Mesendoderm (in vitro differentiated cells): Measurements from ENCODE around the gene POLA2.

Source experiments
- DNase-seq: peaks from one replicate; pipeline ENCODE4 v3.0.0; 2013
- H2AK5ac ChIP-seq: 2 replicates; pipeline ENCODE4 v1.6.1; 2013; ENCODE audit warnings: low read length, inconsistent platforms
- H2BK120ac ChIP-seq: 2 replicates; pipeline ENCODE4 v1.6.1; 2013; ENCODE audit warnings: low read depth, mild to moderate bottlenecking, low read length, moderate library complexity, mixed read lengths
- H2BK15ac ChIP-seq: replicated peaks from 2 replicates; pipeline ENCODE4 v1.6.1; 2013; ENCODE audit warnings: low read depth, mild to moderate bottlenecking, moderate library complexity
- H2BK5ac ChIP-seq: 2 replicates; pipeline ENCODE4 v1.6.1; 2013; ENCODE audit warnings: low read length, inconsistent platforms
- H3K18ac ChIP-seq: 2 replicates; pipeline ENCODE4 v1.6.1; 2013; ENCODE audit warnings: mild to moderate bottlenecking, low read length, mixed read lengths
- H3K23ac ChIP-seq: one replicate; pipeline ENCODE4 v1.6.1; 2013; ENCODE audit warnings: low read length
- H3K27ac ChIP-seq: 2 replicates; pipeline ENCODE4 v1.5.1; 2013; ENCODE audit warnings: low read depth, mild to moderate bottlenecking, inconsistent platforms, low read length, moderate library complexity
- H3K27me3 ChIP-seq: 2 replicates; pipeline ENCODE4 v1.6.1; 2013; ENCODE audit warnings: low read length, control low read depth, mild to moderate bottlenecking, inconsistent platforms; ENCODE audit not compliant: insufficient read depth, poor library complexity
- H3K36me3 ChIP-seq: 2 replicates; pipeline ENCODE4 v1.6.1; 2013; ENCODE audit warnings: low read length, inconsistent platforms; ENCODE audit not compliant: control insufficient read depth, insufficient read depth
- H3K4ac ChIP-seq: one replicate; pipeline ENCODE4 v1.6.1; 2013; ENCODE audit warnings: low read depth, mild to moderate bottlenecking, low read length, moderate library complexity
- H3K4me1 ChIP-seq: 2 replicates; pipeline ENCODE4 v1.6.1; 2013; ENCODE audit warnings: low read depth, low read length, inconsistent platforms; ENCODE audit not compliant: control insufficient read depth
- H3K4me2 ChIP-seq: 2 replicates; pipeline ENCODE4 v1.6.1; 2013; ENCODE audit warnings: low read length
- H3K4me3 ChIP-seq: 2 replicates; pipeline ENCODE4 v1.5.1; 2013; ENCODE audit warnings: mild to moderate bottlenecking, low read length
- H3K56ac ChIP-seq: one replicate; pipeline ENCODE4 v1.6.1; 2013; ENCODE audit warnings: low read length
- H3K79me1 ChIP-seq: 2 replicates; pipeline ENCODE4 v1.6.1; 2013; ENCODE audit warnings: low read length, inconsistent platforms
- H3K79me2 ChIP-seq: 2 replicates; pipeline ENCODE4 v1.6.1; 2013; ENCODE audit warnings: mild to moderate bottlenecking, low read length; ENCODE audit not compliant: control insufficient read depth, insufficient read depth
- H3K9ac ChIP-seq: 2 replicates; pipeline ENCODE4 v1.6.1; 2013; ENCODE audit warnings: low read length, inconsistent platforms
- H4K5ac ChIP-seq: one replicate; pipeline ENCODE4 v1.6.1; 2013; ENCODE audit warnings: low read length
- H4K8ac ChIP-seq: one replicate; pipeline ENCODE4 v1.6.1; 2013; ENCODE audit warnings: low read depth, mild to moderate bottlenecking, control low read depth, low read length, moderate library complexity
- WGBS: extraction: QIAGEN DNeasy Blood & Tissue Kit; methylation state at CpG from one replicate; pipeline ENCODE4 v1.1.7; 2013; ENCODE audit warnings: low lambda C conversion rate, missing lambda C conversion rate; ENCODE audit not compliant: insufficient coverage; ENCODE audit errors: extremely low coverage; 5-methylcytosine and 5-hydroxymethylcytosine counted together

Gene POLA2

GRCh38 chr11:65334696-65335295 is 73.0 kb downstream of the POLA2 start:
- H3K9ac ChIP-seq: peak overlapping the region; percentile 86
- H3K79me2 ChIP-seq: peaks cover 30% of the 10 kb centered on the region
- H4K5ac ChIP-seq: no peak overlapping the region
- H3K4me2 ChIP-seq: peak overlapping the region; percentile 96
- peak overlapping the region; percentile 76 for H3K4me3 ChIP-seq
- no peak for DNase-seq
- peaks cover 15% of the 10 kb centered on the region for H3K79me1 ChIP-seq
- H2BK120ac ChIP-seq: no peak overlapping the region
- H2BK5ac ChIP-seq: no peak overlapping the region
- WGBS: no CpG with 5 or more reads among the region's 5 CpGs
- H3K27ac ChIP-seq: no peak overlapping the region
- H2AK5ac ChIP-seq: no peak overlapping the region
- H3K23ac ChIP-seq: peak overlapping the region; percentile 15
- H3K4me1 ChIP-seq: peaks cover 5% of the 10 kb centered on the region
- H3K27me3 ChIP-seq: no peaks in the 10 kb centered on the region
- H3K4ac ChIP-seq: no peak overlapping the region
- no peaks in the 10 kb centered on the region for H3K36me3 ChIP-seq
- H2BK15ac ChIP-seq: no peak overlapping the region
- H3K56ac ChIP-seq: peak overlapping the region; percentile 98
- no peak overlapping the region for H3K18ac ChIP-seq
- H4K8ac ChIP-seq: no peak overlapping the region

DNA sequence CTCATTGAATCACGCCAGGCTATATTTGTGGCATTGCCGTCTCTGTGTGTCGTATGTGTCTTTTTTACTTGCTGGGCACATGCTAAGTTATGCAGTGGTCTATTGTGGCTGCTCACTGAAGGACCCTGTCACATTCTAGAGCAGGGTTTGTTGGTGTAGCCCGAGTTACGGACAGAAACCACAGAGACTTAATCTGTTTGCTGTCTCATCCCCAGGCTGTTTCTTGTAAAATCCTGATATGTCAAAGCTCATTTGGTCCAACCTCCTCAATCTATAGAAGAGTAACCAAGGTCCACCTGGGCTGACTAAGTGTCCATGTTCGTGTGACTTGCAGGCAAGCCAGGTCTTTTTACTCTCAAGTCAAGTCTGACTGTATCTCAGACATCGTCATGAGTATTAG is 76.9 kb downstream of the POLA2 start:
- Histone ChIP-seq H3K4ac (no peak overlapping the region), H3K18ac (no peak overlapping the region), H4K8ac (no peak overlapping the region), H3K4me2 (no peak overlapping the region), H3K9ac (no peak overlapping the region), H2BK15ac (no peak overlapping the region), H4K5ac (no peak overlapping the region), H3K4me1 (peaks cover 5% of the 10 kb centered on the region), H3K56ac (no peak overlapping the region), H2BK5ac (no peak overlapping the region), H3K79me2 (peaks cover 30% of the 10 kb centered on the region), H3K27ac (no peak overlapping the region), H3K4me3 (no peak overlapping the region), H2AK5ac (no peak overlapping the region), H3K79me1 (peaks cover 17% of the 10 kb centered on the region), H3K23ac (no peak overlapping the region), H3K36me3 (peaks cover 5% of the 10 kb centered on the region), H3K27me3 (no peaks in the 10 kb centered on the region), H2BK120ac (no peak overlapping the region)
- DNase-seq: no peak
- WGBS: no CpG with 5 or more reads among the region's 7 CpGs

DNA sequence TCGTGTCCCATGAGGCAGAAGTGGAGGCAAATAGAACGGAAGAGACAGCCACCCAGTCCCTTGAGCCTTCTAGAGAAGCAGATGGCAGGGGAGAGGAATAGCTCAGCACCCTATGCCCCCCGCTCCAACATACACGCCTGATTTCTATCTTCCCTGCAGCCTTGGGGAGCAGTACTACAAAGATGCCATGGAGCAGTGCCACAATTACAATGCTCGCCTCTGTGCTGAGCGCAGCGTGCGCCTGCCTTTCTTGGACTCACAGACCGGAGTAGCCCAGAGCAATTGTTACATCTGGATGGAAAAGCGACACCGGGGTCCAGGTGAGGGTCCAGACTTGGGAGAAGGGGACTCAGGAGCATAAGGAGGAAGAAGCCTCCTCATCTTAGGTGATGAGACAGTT is 78.5 kb downstream of the POLA2 start:
- peaks cover 11% of the 10 kb centered on the region for H3K79me1 ChIP-seq
- no peaks in the 10 kb centered on the region for H3K27me3 ChIP-seq
- no peak overlapping the region for H3K18ac ChIP-seq
- no CpG with 5 or more reads among the region's 11 CpGs for WGBS
- no peak overlapping the region for H4K8ac ChIP-seq
- H2BK15ac ChIP-seq: no peak overlapping the region
- H3K4me1 ChIP-seq: peaks cover 3% of the 10 kb centered on the region
- no peak overlapping the region for H2BK5ac ChIP-seq
- H3K4me3 ChIP-seq: no peak overlapping the region
- peaks cover 18% of the 10 kb centered on the region for H3K79me2 ChIP-seq
- H2BK120ac ChIP-seq: no peak overlapping the region
- no peak overlapping the region for H4K5ac ChIP-seq
- peaks cover 7% of the 10 kb centered on the region for H3K36me3 ChIP-seq
- H3K23ac ChIP-seq: no peak overlapping the region
- no peak overlapping the region for H3K56ac ChIP-seq
- DNase-seq: no peak
- no peak overlapping the region for H3K4ac ChIP-seq
- no peak overlapping the region for H3K4me2 ChIP-seq
- H3K9ac ChIP-seq: no peak overlapping the region
- no peak overlapping the region for H2AK5ac ChIP-seq
- no peak overlapping the region for H3K27ac ChIP-seq

DNA sequence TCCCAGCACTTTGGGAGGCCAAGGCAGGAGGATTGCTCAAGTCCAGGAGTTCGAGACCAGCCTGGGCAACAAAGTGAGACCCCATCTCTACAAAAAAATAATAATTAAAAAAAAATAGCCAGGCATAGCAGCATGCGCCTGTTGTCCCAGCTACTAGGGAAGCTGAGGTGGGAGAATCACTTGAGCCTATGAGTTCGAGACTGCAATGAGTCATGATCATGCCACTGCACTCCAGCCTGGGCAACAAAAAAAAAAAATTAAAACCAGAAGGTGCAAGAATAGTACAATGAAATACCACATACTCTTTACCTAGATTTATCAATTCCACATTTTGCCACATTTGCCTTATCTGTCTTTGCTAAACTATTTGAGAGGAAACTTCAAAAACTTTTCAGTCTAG is 80.1 kb downstream of the POLA2 start:
- no peak overlapping the region for H3K56ac ChIP-seq
- DNase-seq: no peak
- no CpG with 5 or more reads among the region's 3 CpGs for WGBS

More for the DNA sequence above, 80.1 kb downstream of the POLA2 start:
- Histone ChIP-seq H2AK5ac (no peak overlapping the region), H3K9ac (no peak overlapping the region), H3K23ac (no peak overlapping the region), H3K27ac (no peak overlapping the region), H2BK15ac (no peak overlapping the region), H3K4ac (no peak overlapping the region), H3K18ac (no peak overlapping the region), H4K5ac (no peak overlapping the region), H4K8ac (no peak overlapping the region), H3K4me2 (no peak overlapping the region), H2BK5ac (no peak overlapping the region), H2BK120ac (no peak overlapping the region), H3K4me1 (no peaks in the 10 kb centered on the region), H3K27me3 (no peaks in the 10 kb centered on the region), H3K4me3 (no peak overlapping the region), H3K79me1 (peaks cover 8% of the 10 kb centered on the region), H3K79me2 (peaks cover 9% of the 10 kb centered on the region), H3K36me3 (peaks cover 14% of the 10 kb centered on the region)
